Peyer's patch (tissue), 4 donors: ENCODE results near the gene ANAPC1.
A peak's percentile ranks its signal among the peaks of the same experiment; 100 is the strongest.

Experiments
- CTCF ChIP-seq, 6 experiments: fragments of 450-650 bp in 4 of 6; fragments of 200-600 bp in 2 of 6; sonication (generic) in 1 of 6; IDR thresholded peaks; one replicate each; pipeline ENCODE4 v1.5.1; 2017 to 2019; ENCODE audit warnings: antibody characterized with exemption in 6 of 6, mild to moderate bottlenecking in 3 of 6, moderate library complexity in 1 of 6
- POLR2A ChIP-seq, 2 donors: fragments of 450-650 bp; IDR thresholded peaks; one replicate each; pipeline ENCODE4 v1.5.1; 2017; ENCODE audit warnings: antibody characterized with exemption in 2 of 2, mild to moderate bottlenecking in 2 of 2, moderate library complexity in 2 of 2

GRCh38 chr2:111883661-111884591 lies at the start of gene ANAPC1:
- TF ChIP-seq CTCF (IDR thresholded peaks at IDR 0.05) (peak in 1 of 6 experiments; percentile 18), POLR2A (IDR thresholded peaks at IDR 0.05) (peak; percentile 29 to 58)
